CMK (cell line): Measurements from ENCODE around the gene GLIPR2.
"Not testable (repeated sequence)": the region's sequence is repeated elsewhere in the genome, so short reads cannot be mapped to it uniquely, and the experiment has no call there.

Experiments
- DNase-seq: peaks from one replicate; pipeline ENCODE4 v3.0.0-alpha.2; 2010; ENCODE audit warnings: low read depth

GLIPR2 gene

DNA sequence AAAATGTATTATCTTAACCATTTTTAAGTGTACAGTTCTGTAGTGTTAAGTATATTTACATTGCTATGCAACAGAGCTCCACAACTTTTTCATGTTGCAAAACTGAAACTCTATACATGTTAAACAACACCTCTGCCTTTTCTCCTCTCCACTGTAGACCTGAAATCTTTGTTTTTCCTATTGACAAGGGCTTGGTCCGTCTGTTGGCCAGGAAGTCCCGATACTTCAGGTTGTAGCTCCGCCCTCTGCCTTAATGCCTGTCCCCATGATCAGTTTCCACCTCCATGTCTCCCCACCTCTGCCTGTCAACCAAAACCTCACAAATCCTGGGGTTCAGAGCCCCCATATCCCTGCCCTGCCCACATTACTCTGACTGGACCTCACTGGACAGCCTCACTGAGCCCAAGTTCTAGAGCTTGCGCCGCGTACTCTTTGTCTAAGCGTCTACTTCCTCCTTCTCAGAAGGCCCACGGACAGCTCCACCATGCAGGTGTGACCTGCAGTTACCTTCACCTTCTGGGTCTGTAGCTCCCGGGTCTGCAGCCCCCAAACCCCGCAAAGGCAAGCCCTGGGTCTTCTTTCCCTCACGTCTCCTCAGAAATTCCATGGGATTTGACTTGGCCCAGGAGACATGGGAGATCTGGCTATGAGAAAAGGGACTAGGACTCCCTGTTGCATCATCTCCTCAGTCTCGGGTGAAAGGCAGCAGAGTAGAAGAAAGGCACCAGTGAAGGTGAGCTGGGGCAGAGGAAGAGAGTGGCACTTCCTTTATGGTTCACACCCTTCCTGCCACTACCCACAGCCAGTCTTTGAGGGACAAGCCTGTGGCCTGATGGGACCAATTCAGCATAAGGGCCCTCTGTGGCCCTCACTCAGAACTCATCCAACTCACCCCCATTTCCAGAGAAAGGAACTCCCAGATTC, 8.0 kb downstream of the GLIPR2 start:
- DNase-seq: peak; percentile 59

DNA sequence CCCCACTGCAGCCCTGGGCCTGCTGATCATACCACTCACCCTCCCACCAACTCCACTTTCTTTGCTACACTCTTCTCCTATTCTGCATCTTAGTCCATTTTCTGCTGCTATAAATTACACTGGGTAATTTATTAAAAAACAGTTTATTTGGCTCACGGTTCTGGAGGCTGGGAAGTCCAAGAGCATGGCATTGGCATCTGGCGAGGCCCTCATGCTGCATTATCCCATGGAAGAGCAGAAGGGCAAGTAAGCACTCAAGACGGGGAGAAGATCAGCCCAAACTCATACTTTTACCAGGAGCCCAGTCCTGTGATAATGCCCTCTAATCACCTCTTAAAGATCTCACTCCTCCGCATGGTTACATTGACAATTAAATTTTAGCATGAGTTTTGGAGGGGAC, 9.4 kb downstream of the GLIPR2 start:
- no peak for DNase-seq

DNA sequence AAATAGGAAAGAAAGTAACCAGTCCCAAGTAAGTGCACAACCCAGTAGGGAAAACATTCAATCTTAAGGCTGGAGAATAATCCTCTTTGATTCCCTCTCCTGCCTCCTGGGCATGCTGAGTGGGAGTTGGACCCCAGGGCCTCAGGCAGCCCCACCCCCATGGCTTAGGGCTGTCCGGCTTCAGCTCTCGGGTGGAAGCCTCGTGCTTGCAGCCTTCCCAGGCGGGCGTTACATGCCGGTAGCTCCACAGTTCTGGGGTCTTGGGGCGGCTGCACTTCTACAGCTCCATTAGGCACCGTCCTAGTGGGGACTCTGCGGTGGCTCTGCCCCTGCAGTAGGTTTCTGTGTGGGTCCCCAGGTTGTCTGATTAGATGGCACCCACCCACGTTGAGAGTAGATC, 10.1 kb downstream of the GLIPR2 start:
- no peak for DNase-seq

DNA sequence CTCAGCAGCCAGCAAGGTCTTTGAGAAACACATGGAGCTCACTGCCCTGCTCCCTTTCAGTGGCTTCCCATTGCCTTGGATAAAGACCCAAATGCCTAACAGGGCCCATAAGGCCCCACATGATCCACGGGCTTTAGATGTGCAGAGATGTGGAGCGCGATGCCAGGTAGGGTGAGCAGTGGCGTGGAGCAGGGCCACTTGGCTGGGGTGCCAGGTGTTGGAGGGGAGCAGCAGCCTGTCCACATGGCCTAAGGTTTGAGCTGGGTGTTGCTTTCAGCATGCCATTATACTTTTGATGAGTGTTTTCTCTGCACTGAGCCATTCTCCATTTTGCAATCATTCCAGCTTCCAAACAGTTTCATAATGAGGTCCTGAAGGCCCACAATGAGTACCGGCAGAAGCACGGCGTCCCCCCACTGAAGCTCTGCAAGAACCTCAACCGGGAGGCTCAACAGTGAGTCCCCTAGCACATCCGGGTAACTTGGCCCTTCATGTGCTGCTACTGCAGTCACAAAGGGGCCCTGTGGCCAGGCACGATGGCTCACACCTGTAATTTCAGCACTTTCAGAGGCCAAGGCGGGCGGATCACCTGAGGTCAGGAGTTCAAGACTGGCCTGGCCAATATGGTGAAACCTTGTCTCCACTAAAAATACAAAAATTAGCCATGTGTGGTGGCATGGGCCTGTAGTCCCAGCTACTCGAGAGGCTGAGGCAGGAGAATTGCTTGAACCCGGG, 11.1 kb downstream of the GLIPR2 start:
- DNase-seq: no peak

DNA sequence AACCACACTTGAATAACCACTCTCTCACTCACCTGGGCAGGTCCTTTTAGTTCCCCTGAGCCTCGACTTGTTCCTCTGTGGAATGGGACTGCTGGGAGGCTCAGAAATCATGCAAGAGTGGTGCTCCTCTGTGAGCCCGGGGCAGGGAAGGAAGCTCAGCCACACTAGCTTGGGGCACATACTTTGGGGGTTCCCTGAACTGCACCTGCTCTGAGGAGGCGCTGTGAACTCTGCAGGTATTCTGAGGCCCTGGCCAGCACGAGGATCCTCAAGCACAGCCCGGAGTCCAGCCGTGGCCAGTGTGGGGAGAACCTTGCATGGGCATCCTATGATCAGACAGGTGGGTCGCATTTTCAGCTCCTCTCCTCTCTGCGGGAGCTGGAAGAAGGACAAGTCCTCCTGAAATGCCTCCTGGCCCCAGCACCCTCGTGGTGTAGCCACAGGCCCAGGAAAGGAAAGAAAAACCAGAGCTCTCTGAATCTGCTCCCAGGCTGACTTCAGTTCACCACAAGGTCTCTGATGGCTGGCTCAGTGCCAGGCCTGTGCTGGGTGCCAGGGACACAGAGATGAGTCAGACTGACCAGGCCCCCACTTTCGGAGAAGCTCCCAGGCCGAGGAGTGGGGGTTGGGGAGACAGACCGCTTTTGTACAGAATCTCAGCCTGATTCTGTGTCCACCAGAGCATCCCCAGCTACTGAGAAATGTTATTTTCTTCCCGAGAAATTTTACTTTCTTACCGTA, 11.9 kb downstream of the GLIPR2 start:
- no peak for DNase-seq

DNA sequence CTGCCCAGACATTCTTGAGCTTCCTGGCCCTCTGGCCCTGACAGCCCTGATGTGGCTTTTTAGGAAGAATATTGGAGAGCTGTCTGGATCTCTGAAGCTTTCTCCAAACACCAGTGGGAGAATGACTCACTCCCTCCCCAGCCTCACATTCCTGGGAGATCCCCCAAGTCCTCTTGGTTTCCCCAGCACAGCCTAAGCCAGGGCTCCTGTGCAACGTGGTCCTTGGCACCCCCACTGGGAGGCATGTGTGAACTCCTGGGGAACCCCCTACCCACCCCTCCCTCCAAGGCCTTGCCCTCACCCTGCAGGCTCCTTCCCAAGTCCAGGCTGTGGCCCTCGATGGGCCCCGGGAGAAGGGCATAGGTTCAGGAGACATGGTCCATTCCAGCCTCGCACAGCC, 12.7 kb downstream of the GLIPR2 start:
- DNase-seq: no peak

DNA sequence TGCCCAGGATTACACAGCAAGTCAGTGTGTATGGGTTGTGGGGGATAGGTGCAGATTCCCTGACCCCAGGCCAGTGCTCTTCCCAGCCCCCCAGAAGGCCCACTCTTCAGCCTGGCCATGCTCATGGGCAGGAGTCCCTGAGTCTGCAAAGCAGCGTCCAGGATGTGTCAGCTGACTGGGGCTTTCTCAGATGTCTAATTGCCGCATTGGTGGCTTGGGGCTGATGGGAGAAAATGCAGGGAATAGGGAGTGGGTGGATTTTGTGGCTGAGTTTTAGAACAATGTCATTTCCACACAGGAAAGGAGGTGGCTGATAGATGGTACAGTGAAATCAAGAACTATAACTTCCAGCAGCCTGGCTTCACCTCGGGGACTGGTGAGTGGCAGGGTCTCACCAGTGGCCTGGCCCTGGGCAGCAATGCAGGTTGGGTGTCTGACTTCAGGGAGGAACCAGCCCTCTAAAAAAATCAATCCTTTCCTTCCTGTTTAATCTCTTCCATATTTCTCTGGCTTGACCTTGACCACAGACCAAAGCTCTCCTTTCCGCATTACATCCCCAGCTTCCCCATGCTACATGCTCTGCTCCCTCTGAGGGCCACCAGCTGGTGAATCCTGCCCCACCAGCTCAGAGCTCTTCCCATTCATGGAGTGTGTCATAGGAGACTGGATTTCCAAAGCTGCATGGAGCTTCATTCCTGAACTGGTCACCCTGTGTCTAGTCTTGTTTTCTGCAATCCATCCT, 14.2 kb downstream of the GLIPR2 start:
- no peak for DNase-seq

DNA sequence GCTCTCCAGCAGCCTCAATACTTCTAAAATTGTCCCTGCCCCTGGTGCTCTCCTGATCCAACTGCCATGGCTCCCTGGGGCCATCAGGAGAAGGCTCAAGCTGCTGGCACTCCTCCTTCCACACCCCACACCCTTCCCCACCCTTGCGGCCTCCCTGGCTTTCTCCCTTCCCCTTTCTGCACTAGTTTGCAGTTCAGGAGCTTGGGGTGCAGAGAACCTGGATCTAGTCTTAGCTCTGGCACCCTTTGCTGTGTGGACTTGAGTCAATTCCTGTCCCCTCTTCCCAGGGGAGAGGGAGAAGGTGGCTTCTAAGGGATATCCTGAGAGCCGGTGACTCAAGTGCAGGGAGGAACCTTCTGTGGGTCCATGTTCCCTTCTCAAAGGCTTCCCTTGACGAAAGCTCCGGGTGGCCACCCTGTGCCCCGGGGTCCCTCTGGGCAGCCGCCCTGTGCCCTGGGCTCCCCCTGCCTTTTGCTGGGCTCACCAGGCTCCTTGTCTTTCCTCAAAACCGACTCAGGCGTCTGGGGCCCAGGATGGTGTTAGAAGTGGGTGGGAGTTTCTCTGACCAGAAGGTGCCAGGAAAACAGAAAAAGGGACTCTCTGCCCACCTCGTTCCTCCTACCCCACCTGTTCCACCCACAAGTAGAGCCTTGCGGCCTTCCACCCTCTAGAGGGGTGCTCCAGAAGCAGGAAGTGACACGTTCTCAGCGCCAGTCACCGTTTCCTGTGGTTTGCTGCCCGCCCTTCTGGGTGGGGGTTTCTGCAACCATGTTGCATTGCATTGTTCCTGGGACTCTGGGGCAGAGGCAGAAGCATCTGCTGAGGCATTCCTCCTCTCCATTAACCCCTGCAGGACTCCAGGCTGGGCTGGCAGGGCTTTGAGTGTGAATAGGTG, 15.0 kb downstream of the GLIPR2 start:
- peak; percentile 58 for DNase-seq

DNA sequence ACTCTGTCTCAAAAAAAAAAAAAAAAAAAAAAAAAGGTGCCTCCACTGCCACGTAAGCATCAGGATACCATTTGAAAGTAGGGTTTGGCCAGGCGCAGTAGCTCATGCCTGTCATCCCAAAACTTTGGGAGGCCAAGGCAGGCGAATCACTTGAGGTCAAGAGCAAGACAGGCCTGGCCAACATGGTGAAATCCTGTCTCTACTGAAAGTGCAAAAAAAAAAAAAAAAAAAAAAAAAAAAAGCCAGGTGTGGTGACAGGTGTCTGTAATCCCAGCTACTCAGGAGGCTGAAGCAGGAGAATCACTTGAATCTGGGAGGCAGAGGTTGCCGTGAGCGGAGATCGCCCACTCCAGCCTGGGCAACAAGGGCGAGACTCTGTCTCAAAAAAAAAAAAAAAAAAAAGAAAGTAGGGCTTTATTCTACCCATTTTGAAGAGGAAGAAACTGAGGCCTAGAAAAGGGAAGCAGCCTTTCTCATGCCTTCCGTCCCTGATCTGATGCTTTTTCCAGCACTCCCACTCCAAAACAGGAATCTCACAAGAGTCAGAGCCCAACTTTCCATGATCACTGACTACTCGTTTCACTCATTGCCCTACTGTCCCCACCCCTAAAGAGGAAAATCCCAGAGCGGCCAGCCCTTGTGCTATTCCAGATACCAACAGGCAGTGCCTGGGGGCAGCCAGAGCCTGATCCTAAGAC, 16.4 kb downstream of the GLIPR2 start:
- no peak for DNase-seq

DNA sequence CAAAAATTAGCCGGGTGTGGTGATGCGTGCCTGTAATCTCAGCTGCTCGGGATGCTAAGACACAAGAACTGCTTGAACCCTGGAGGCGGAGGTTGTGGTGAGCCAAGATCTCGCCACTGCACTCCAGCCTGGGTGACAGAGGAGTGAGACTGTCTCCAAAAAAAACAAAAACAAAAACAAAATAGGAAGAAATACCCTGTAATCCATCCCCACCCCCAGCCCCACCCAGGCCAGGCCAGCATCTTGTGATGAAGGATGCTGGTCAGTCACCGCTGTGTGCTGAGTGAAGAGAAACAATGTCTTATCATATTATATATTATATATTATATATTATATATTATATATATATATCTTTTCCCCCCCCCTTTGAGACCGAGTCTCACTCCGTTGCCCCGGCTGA, 17.2 kb downstream of the GLIPR2 start:
- DNase-seq: no peak

DNA sequence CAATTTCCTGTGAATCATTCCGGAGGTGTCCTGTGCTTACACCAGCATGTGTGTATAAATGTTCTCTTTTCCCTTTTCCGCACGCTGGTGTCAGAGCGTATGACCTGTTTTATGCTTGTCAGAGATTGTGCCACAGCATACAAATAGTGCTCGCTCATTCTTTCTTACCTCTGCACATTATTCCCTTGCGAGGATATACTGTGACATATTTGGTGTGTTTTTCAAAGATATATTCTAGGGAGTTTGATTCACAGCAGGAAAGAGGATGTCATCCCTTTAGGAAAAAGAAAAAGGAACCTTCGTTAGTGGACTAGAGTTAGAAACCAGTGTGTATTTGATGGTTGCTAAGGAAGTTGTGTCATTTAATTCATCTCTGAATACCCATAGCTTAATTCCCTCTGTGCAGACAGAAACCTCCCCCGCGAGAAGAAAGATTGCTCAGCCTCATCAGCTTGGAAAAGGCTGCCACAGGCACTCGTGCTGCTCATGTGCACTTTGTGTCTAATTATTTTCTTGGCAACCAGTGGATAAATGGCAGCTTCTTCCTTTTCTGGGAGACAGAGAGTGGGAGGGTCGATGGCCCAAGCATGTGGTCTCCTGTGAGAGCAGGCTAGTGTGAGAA, 17.9 kb downstream of the GLIPR2 start:
- no peak for DNase-seq

DNA sequence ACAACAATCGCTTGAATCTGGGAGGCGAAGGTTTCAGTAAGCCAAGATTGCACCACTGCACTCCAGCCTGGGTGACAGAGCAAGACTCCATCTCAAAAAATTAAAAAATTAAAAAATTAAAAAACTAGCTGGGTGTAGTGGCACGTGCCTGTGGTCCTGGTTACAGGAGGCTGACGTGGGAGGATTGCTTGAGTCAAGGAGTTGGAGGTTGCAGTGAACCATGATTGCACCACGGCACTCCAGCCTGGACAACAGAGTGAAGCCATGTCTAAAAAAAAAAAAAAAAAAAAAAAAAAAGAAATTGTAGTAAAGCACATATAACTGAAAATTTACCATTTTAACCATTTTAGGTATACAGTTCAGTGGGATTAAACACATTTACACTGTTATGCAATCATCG, 19.6 kb downstream of the GLIPR2 start:
- DNase-seq: no peak

DNA sequence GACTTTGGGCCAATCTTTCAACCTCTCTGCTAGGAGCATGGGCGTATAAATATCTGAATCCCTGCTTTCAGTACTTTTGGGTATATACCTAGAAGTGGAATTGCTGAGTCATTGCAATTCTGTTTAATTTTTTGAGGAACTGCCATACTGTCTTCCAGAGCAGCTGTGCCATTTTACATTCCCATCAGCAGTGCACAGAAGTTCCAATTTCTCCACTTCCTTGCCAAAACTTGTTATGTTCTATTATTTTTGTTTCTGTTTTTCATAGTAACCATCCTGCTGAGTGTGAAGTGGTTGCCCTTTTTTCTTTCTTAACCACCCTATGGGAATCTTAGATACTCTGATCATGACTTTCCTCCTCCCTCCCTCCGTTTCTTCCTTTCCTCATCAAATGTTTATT, 21.6 kb downstream of the GLIPR2 start:
- no peak for DNase-seq

DNA sequence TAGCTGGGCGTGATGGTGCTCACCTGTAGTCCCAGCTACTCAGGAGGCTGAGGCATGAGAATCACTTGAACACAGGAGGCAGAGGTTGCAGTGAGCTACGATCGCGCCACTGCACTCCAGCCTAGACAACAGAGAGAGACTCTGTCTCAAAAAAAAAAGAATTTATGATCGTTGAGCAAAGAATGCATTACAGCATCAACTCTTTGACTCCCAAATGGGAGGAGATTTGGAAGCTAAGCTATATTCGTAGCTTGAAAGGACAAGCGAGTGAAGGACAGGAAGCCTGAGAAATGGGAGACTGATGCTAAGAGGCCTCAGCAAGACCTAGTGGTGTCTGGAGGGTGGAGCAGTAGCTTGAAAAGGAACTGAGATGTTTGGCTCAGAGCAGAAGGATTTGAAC, 22.4 kb downstream of the GLIPR2 start:
- DNase-seq: no peak

DNA sequence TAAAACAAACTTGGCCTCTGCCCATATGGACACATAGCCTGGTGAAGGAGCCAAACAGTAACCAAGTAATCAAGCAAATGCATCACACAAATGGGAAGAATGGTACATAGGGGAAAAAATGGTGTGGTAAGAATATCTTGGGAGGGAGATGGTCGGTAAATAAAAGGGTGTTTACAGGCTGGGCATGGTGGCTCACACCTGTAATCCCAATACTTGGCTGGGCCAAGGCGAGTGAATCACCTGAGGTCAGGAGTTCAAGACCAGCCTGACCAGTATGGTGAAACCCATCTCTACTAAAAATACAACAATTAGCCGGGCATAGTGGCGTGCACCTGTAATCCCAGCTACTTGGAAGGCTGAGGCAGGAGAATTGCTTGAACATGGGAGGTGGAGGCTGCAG, 23.0 kb downstream of the GLIPR2 start:
- not testable (repeated sequence) for DNase-seq

DNA sequence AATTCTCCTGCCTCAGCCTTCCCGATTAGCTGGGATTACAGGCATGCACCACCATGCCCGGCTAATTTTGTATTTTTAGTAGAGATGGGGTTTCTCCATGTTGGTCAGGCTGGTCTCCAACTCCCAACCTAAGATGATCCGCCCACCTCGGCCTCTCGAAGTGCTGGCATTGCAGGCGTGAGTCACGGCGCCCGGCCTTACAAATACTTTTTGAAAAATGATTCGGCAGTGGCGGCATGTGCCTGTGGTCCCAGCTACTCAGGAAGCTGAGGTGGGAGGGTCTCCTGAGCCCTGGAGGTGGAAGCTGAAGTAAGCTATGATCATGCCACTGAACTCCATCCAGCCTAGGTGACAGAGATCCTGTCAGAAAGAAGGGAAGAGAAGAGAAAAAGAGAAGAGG, 23.6 kb downstream of the GLIPR2 start:
- DNase-seq: not testable (repeated sequence)

DNA sequence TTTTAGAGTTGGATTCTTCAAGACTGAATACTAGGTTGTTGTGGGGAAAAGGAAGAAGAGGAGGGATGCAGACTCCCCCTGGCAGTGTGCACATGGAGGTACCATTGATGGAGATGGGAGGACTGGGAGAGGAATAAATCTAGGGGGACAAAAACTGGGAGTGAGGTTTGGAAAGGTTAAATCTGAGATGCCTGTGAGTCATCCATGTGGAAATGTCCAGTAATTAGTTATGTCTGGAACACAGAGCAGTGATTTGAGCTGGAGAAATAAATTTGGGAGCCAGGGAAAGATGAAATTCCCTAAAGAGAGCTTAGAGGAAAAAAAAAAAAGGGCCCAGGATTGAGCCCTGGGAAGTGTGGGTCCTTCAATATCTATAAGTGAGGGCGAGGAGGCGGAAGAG, 24.7 kb downstream of the GLIPR2 start:
- no peak for DNase-seq

DNA sequence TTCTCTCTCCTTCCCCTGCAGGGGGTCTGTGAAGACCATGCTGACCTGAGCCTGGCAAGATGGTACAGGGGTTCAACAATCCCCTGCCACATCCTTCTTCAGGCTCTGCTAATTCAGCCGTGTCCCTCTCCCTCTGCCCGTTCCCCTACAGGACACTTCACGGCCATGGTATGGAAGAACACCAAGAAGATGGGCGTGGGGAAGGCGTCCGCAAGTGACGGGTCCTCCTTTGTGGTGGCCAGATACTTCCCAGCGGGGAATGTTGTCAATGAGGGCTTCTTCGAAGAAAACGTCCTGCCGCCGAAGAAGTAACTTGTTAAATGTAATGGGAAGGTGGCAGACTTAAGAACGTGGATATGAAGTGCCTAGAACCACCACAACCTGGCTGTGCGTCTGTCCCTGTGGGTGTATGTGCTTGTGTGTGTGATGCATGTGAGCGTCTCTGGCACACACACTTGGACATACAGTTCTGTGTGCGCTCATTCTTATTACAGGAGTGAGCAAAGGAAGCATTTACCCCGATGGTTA, 25.7 kb downstream of the GLIPR2 start:
- DNase-seq: no peak

DNA sequence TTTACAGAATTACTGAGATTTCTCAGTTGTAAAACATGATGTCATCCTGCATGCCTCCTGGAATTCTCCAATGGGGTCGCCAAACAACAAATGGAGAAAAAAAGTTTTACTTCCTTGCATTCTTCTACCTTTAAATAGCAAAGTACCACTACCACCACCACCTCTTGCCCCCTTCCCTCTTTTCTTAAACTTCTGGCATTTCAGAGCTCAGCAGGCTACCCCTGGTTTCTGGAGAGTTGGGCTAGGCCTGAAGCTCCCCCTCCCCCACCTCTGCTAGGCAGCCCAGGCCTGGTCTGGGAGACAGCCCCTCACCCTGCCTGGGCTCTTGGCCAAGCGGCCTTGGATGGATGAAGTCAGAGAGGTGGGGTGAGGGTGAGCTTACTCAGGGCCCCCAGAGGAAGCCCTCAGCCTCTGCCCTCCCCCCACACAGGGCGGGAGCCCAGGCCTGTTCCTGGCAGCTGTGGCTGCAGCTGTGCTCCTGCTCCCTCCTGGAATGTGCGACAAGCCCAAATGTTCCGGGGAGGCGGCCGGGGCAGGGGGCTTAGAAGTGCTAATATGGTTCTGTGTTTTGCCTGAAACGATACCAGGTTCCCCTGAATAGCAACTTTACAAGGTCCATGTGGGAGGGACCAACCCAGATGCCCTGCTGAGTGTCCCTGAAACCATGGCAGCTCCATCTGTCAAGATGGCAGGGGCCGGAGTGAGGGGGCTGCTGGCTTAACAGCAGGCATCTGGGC, 26.7 kb downstream of the GLIPR2 start:
- no peak for DNase-seq
